ENCODE results near the gene TEN1.

TEN1 gene

DNA sequence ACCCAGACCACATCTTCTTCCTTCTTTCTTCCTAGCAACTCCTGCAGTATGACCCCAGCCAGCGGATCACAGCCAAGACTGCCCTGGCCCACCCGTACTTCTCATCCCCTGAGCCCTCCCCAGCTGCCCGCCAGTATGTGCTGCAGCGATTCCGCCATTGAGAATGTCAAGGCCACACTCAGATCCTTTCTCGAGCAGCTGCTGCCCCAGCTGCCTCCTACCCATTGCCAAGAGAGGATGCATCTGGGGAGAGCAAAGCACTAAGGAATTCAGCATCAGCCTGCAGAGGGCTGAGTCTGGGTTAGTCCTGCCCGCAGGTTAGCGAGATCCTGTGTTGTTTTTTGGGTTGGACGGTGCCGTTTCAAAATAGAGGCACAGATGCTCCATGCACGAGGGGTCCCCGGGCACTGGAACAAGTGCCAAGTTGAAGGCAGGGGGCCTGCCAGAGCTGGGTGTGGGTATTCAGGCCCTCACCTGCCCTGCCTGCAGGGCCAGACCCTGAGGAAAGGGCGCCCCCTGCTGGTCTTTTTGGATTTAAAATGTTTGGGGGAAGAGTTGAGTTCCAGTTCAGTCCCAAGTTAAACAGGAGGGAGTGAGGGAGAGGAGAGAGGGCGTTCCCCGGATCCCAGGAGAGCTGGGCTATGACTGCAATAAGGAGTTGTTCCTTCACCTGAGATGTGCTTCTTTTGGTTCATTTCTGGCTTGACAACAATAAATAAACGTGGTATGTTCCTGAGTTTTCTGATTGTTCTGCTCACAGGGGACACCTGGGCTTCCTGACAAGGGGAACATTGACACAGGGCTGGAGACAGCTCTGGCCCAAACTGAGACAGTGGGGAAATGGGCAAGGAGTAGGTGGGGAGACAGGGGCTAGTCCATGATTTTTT, 26.5 kb downstream of the TEN1 start:
- peak; percentile 34 for DNase-seq (ENCODE audit: low spot score)

DNA sequence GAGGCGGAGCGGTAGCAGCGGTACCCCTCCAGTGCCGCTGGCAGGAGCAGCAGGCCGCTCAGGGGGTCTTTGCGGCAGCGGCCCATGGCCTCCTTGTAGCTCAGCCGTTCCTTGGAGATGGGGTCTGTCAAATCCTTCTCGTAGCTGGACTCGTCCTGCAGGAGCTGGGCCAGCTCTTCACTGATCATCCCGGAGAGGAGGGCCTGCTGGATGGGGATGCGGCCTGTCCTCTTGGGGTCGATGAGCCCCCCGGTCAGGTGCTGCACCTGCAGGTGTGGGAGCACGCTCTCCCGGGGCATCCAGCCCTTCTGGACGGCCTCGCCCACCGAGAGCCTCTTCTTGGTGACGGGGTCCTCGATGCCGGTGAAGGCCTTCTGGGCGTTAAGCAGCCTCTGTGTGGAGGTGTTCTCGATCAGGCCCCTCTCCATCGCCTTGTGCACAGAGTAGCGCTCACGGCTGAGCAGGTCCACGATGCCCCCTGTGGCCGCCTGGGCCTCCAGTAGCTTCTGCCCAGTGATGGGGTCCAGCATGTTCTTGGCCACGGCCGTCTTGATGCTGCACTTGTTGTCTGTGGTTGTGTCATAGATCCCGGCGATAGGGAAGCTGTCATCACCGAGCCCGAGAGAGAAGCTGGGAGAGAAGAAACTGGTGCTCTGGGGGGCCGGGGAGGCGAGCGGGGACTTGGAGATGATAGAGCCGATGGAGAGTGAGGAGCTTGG, 28.2 kb downstream of the TEN1 start:
- no peak for DNase-seq (ENCODE audit: low spot score)

DNA sequence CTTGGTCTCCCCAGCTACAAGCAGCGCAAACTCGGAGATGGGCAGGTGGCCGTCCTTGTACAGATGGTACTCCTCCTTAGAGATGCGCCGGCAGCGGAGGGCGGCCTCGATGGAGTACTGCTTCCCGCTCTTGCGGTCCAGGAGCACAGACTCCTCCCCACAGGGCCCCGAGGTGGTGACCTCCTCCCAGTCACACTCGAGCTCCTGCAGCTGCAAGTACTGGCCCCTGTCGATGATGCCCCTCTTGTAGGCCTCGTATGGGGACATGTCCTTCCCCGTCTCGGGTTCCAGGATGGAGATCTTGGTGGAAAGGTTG, 28.8 kb downstream of the TEN1 start:
- no peak for DNase-seq (ENCODE audit: low spot score)

DNA sequence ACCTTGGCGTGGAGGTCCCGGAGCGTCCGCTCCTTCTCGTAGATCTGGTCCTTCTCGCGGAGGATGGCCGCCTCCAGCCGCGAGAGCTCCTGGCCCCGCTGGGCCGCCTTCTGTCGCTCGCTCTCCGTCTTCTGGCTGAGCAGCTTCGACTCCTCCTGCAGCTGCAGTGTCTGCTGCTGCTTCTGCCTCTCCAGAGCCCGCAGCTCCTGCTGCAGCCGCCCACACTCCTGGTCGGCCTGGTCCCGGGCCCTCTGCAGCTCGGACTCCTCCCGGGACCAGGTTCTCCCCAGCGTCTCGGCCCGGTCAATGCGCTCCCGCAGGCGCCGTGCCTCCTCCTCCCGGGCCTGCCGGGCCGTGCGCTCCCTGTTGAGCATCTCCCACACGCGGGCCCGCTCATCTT, 29.2 kb downstream of the TEN1 start:
- no peak for DNase-seq (ENCODE audit: low spot score)

DNA sequence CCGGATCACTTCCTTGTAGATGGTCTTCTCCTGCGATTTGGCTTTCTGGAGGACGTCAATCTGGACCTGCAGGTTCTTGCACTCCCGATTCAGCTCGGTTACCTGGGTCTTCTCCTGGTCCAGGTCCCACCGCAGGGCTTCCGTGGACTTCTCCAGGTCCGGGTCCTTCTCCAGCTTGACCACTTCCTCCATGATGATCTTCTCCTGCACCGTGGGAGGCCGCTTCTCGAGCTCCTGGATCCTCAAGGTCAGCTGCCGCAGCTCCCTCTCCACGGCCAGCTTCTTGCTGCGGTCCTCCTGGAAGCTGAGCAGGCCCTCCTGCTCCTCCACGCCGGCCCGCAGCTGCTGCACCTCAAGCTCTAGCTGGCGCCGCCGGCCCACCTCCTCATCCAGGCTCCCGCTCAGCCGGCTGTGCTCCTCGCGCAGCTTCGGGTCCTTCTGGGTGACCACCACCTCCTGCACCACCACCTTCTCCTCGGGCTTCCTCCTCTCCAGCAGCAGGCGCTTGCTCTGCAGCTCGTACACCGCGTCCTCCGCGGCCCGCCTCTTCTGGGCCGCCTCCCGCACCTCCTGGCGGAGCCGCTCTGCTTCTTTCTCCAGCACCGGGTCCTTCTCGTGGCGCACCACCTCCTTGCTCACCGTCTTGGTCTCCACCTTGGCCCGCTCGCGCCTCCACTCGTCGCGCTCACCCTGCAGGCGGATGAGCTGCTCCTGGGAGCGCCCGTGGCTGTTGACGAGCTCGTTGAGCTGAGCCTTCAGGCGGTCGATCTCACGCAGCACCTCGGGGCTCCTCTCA, 29.8 kb downstream of the TEN1 start:
- no peak for DNase-seq (ENCODE audit: low spot score)

DNA sequence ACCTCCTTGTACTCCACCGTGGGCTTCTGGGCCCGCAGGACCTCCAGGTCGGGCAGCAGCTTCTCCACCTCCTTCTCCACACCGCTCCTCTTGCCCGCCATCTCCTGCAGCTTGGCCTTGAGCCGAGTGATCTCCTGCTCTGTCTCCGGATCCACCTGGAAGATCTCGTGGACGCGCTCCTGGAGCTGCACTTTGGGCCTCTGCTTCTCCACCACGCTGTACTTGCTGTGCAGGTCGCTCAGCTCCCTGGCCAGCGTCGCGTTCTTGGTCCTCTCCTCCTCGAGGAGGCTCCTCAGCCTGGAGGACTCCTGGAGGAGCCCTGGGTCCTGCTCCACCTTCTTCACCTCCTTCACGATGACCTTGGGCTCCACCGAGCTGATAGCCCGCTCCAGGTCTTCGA, 30.4 kb downstream of the TEN1 start:
- no peak for DNase-seq (ENCODE audit: low spot score)

DNA sequence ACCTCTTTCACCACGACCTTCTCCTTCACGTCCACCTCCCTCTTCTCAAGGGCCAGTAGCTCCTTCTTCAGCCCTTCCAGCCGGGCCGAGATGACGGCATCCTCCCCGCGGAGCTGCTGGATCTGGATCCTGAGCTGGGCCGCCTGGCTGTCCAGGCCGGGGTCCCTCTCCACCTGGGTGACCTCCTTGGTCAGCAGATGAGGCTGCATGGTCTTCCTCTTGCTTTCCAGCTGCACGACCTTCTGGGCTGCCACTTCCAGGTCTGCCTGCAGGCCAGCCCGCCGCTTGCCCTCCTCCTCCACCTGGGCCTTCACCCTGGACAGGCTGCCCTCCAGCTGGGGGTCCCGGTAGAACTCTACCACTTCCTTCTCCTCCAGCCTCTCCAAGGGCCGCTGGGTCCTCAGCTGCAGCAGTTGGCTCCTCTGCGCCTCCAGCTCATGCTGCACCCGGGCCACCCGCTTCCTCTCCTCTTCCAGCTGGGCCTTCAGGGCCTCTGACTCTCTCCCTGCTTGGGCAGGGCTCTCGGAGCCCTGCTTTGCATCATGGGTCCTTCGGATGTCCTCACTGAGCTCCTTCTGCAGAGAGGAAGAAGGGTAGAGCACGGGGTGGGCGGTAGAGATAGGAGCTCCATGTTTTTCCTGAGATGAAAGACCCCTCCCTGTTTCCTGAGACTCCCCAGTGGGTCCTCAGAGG, 31.1 kb downstream of the TEN1 start:
- no peak for DNase-seq (ENCODE audit: low spot score)

DNA sequence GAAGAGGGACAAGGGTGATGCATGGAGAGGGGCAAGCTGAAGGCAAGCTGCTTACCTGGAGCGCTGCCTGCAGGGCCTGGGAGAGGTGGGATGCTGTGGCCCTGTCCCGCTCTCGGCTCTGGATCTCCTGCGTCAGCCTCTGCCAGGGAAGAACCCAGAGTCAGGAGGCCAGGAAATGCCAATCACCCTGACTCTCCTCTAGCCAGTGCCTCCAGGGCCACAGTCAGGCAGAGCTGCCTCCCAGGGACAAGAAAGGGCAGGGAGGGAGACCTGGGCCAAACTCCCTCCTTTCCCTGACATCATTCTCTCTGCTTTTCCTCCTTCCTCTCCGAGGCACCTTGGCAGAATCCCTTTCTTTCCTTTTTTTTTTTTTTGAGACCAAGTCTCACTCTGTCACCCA, 32.9 kb downstream of the TEN1 start:
- DNase-seq (ENCODE audit: low spot score): no peak

DNA sequence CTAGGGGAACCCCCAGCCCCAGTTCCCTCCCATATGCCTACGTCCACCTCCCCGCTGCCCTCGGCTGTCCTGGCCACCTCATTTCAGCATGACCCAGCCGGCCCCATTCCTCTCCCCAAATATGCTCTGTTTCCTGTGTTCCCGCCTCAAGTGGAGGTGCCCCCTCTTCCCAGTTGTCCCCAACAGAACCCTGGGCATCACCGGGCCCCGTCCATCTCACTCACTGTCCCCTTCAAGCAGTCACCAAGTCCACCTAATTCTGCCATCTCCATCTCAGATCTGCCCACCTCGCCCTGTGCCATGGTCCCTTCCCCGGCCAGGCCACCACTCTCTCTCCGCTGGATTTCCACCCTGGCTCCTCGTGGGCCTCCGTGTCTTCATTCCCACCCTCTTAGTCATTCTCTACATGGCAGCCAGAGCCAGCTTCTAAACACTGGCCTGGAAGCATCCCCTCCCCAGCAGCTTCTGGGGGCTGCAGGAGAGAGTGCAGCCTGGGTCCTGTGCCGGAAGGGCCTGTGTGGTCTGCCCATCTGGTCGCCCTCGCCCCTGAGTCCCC, 34.4 kb downstream of the TEN1 start:
- DNase-seq (ENCODE audit: low spot score): no peak

DNA sequence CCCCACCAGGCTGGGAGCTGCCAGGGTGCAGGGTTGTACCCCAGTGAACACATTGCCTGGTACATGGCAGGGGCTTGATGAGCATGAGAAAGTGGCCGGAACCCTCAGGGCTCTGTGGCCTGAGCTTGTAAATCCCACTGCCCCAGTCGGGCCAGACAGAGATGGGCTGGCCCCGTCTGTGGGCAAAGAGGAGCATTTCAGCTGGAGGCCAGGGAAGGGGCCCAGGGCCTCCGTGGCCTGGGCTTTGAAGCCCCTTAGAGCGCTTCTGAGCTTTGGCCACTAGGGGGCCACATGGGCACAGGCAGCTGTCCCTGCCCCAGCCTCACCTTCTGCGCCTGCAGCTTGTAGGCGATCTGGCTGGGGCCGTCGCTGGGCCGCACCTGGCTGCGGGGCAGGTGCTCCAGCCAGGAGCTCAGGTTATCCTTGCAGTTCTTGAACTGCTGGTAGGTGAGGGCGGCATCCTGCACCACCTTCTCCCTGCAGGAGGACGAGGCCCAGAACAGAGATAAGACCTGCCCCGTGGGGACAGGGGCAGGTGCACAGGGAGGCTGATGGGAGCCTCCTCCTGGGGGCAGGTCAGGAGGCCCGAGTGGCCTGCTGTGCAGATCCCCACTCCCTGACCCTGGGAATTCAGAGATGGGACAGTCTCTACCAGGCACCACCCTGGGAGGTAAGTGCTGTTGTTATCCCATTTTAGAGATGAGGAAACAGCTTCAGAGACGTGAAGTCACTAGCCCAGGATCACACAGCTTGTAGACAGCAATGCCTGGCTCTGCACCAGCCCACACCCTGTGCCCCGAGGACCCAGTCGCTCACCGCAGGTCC, 35.3 kb downstream of the TEN1 start:
- peak; percentile 49 for DNase-seq (ENCODE audit: low spot score)

DNA sequence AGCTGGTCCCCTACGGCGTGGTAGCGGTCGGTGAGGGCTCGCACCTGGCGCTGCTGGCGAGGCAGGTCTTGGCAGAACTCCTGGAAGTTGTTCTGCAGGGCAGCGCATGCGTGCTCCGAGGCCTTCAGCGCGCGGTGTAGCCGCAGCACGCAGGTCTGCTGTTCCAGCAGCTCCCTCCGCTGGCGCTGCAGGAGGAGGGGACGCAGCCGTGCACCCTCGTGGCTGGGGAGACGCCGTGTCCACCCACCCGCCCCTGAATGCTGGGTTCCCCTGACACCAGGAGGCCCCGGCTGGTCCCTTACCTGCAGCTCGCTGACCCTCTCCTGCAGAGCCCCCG, 35.9 kb downstream of the TEN1 start:
- no peak for DNase-seq (ENCODE audit: low spot score)

DNA sequence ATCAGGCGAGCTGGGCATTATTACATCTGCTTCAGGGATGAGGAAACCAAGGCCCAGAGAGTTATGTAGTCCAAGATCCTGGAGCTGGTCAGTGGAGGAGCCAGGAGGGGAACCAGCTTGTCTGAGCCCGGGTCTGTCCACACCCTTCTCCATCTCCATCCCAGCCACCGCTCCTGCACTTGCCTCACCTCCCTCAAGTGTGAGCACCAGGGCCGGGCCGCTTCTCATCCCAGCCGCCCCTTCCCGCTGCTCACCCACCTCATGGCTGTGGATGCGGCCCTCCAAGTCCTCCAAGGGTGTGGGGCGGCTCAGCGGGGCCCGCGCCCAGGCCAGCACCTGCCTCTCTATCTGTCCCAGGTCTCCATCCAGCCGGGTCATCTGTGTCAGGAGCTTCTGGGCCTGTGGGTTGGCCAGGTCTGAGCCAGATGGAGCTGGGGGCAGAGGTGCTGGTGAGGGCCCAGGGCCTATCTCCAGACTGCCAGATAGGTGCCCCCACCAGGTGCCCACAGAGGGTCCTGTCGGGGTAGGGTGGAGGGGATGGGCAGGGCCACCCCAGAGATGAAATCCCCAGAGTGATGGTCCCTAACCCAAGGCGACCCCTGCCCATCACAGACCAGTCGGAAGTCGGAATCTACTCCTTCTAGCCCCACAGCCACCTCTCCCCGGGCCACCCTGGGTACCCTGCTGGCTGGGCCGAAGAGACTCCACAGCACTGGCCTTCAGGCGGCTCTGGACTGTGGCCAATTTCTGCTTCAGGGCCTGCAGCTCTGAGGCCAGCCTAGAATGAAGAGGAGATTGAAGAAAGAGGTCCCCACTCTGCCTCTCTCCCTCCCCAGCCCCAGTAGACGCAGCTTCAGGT, 38.7 kb downstream of the TEN1 start:
- DNase-seq (ENCODE audit: low spot score): no peak

DNA sequence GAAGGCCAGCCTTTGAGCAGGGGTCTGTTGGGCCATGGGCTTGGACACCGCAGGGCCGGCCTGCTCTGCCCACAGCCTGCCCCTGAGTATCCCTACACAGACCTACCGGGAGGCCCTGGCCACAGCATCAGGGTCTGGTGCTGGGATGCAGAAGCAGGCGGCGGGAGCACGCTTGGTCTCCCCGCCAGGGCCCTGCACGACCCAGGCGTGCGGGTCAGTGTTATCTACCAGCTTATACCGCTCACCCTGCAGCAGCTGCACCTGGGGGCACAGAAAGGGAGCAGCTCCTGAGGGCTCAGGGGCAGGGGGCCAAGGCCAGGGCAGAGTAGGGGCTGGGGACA, 39.3 kb downstream of the TEN1 start:
- DNase-seq (ENCODE audit: low spot score): no peak

DNA sequence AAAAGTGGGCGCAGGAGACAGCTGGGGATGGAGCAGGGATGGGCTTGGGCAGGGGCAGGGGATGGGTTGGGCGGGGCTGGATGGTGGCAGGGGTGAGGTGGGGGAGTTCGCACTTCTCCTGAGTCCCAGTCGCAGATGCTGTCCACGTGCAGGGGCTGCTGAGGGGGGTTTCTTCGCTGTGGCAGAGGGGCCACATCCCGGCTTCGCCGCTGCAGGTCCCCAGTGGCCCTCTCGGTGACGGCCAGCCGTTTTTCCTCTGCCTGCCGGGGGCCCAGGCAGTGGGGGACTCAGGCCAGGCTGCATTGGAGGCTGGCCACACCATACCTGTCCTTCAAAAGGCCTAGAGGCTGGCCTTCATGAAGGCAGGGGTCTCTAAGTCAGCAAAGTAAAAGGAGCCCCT, 39.8 kb downstream of the TEN1 start:
- DNase-seq (ENCODE audit: low spot score): no peak

DNA sequence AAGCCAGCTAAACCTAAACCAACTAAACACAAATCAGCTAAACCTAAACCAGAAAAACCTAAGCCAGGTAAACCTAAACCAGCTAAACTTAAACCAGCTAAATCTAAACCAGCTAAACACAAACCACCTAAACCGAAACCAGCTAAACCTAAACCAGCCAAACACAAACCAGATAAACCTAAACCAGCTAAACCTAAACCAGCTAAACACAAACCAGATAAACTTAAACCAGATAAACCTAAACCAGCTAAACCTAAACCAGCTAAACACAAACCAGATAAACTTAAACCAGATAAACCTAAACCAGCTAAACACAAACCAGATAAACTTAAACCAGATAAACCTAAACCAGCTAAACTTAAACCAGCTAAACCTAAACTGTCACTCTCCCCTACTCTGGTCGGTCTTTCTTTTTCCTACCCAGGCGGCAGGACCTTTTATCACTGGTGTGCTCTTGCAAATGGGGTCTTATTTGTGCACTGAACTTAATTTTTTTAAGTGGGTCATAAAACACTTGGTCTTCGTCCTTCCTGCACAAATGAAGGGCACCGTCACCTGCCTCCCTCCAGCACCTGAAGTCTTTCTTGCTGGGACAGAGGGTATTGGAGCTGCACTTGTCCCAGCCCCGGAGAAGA, 40.9 kb downstream of the TEN1 start:
- DNase-seq (ENCODE audit: low spot score): no peak

DNA sequence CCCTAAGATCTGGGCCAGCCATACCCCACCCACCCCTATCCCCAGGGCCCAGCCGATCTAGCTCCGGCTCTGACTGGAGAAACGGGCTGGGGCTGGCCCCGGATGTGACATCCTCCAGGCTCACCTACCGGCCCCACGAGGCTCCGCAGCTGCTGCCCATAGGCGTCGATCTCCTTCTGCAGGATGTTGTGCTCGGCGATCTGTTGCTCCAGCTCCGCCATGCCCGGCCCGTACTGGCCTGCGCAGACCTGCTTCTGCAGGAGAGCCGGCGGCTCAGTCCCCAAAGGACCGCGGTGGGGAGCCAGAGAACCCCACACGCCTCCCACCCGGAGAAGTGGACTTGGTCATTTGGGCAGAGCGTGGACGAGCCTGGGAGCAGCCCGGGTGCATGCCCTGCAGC, 43.2 kb downstream of the TEN1 start:
- no peak for DNase-seq (ENCODE audit: low spot score)

DNA sequence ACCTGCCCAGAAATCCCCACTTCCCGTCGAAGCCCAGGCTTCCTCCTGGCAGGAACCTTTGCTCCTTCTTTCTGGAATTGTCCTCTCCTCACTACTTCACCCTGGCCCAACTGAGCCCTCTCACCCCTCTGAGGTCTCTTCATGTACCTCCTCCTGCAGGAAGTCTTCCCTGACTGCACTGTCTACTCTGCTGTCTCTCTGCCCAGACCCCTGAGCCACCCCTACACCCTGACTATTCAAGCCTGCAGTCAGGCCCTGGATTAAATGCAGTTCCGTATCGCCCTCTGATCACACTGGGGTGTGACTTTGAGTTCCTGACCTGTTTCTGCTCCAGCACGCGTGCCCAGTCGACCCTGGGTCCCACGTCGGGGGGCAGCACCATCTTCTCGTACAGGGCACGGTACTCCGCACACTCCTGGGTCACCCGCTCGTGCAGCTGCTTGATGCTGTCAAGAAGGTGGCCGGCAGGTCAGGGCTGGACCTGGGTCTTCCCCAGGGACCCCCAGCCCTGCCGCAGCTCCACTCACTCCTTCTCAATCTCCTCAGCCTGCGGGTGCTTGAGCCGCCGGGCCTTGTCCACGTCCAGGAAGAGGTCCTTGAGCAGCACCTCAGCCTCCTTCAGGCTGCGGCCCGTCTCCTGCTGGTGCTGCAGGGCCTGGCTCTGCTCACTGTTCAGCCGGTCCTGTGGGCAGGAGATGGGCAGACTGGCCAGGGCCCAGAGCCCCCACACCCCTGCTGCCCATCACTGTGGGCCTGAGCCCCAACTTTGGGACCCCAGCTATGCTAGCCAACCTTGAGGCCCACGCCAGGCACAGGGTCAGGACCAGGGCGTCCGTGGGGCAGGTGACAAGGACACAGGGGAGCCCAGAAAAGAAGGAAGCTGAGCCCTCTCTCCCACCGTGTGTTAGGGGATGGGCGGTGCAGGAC, 44.2 kb downstream of the TEN1 start:
- DNase-seq (ENCODE audit: low spot score): no peak

DNA sequence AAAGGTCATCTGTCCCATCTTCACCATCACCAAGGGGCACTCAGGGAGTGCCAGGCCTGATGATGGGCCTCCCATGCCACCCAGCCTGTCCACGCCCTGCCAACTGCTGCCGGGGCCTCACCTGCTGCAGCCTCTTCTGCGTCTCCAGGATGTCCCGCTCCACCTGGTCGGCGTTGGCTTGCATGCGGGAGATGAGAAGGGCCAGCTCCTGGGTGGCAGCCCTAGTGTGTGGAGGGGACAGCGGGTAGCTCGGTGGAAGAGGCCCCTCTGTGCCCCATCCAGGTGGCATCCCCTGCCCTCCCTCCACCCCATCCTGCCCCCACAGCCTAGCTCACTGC, 44.8 kb downstream of the TEN1 start:
- DNase-seq (ENCODE audit: low spot score): no peak

DNA sequence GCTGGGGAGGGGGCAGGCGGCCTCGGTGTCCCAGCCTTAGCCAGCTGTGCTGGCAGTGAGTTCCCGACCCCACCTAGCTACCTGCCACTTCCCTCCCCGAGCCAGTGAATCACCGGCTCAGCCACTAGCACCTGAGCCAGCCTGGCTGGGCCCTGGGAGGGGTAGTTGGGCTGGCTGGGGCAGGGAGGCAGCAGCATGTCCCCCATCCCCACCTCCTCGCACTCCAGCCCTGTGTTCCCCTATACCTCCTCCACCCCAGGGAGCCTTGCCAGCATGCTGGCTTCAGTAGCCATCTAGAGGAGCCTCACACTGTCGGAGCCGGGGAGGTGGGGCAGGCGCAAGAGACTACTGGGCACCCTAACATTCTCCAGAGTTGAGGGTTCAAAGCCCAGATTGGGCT, 45.3 kb downstream of the TEN1 start:
- DNase-seq (ENCODE audit: low spot score): no peak

All from RKO (cell line).